ENCODE data around the gene CCDC69. TPM values are rescaled to one million over a fixed set of nuclear protein-coding genes. Genes with fewer than 3 reads are reported as not detected.

The CCDC69 gene
- polyA plus RNA-seq, 2 of the 4 experiments (the other 2 are of a cell fraction) = 2.9 to 3.0 TPM

- TF ChIP-seq HOXB5 (CRISPR knock-in tag; IDR thresholded peaks at IDR 0.05) (no peak), NPAS2 (CRISPR knock-in tag; IDR thresholded peaks at IDR 0.05; ENCODE audit: borderline replicate concordance) (no peak), BCL3 (IDR thresholded peaks at IDR 0.05) (no peak)
These were observed 43.6 kb downstream of the CCDC69 start (continued) for GRCh38 chr5:151180291-151180690.

- POLR2A ChIA-PET = no interaction called here
- Histone ChIP-seq H3K27ac (no peak overlapping the region), H3K4me2 (no peak overlapping the region), H3K4me3 (no peak overlapping the region), H3K4me1 (no peaks in the 10 kb centered on the region), H3K9me3 (no peaks in the 10 kb centered on the region)
- 38% methylated on average over 4 of the region's 4 CpGs for WGBS (ENCODE audit: missing lambda C conversion rate)
- FAIRE-seq (no peak), ATAC-seq (no peak), DNase-seq (ENCODE audit: low read depth in 1 of 2, low spot score in 1 of 2) (no peak)
- CTCF ChIA-PET = interaction anchor here (1.1 kb wide), 2 partner anchors 12 to 15 kb away, joined by 3 to 6 read pairs; no protein-coding TSS in a partner anchor
- no peak for TF ChIP-seq NFE2L2 (conservative IDR thresholded peaks at IDR 0.05; ENCODE audit: low read length)
- no peak for TF ChIP-seq ZFP36 (IDR thresholded peaks at IDR 0.05; ENCODE audit: borderline replicate concordance, partially characterized antibody)
- no peak for TF ChIP-seq CEBPB (IDR thresholded peaks at IDR 0.05)
- TF ChIP-seq HMGXB4 (CRISPR knock-in tag; IDR thresholded peaks at IDR 0.05; ENCODE audit: borderline replicate concordance) = no peak
- TF ChIP-seq CHD4 (IDR thresholded peaks at IDR 0.05; ENCODE audit: borderline replicate concordance) = no peak
- TF ChIP-seq KDM5A (IDR thresholded peaks at IDR 0.05) = no peak
- no peak for TF ChIP-seq RAD21 (conservative IDR thresholded peaks at IDR 0.05 in 1 of 2, IDR thresholded peaks at IDR 0.05 in 1 of 2)
- TF ChIP-seq MAZ (IDR thresholded peaks at IDR 0.05; ENCODE audit: borderline replicate concordance, low read depth, low read length) = no peak
- no peak for TF ChIP-seq BCL3 (IDR thresholded peaks at IDR 0.05)
These were observed 44.4 kb downstream of the CCDC69 start for GRCh38 chr5:151179489-151179840.

GRCh38 chr5:151178777-151179488 is 45.0 kb downstream of the CCDC69 start:
- H3K27ac ChIP-seq = no peak overlapping the region
- no peaks in the 10 kb centered on the region for H3K4me1 ChIP-seq
- ChIA-PET CTCF (interaction anchor here (1.1 to 2.4 kb wide), 3 partner anchors 10 to 14 kb away, joined by 3 to 7 read pairs (median 6); no protein-coding TSS in a partner anchor), POLR2A (no interaction called here)
- ATAC-seq (no peak), FAIRE-seq (no peak), DNase-seq (ENCODE audit: low read depth in 1 of 2, low spot score in 1 of 2) (no peak)
- no peaks in the 10 kb centered on the region for H3K9me3 ChIP-seq
- WGBS (ENCODE audit: missing lambda C conversion rate) = 61% methylated on average over 5 of the region's 5 CpGs
- no peak overlapping the region for H3K4me3 ChIP-seq
- no peak for TF ChIP-seq RFX5 (IDR thresholded peaks at IDR 0.05)
- TF ChIP-seq RCOR1 (IDR thresholded peaks at IDR 0.05; ENCODE audit: low read depth, low read length) = no peak
- no peak for TF ChIP-seq RNF2 (IDR thresholded peaks at IDR 0.05; ENCODE audit: borderline replicate concordance, low read depth)
- TF ChIP-seq HOXA7 (CRISPR knock-in tag; IDR thresholded peaks at IDR 0.05) = no peak
- TF ChIP-seq EP300 (IDR thresholded peaks at IDR 0.05) = no peak
- TF ChIP-seq, protein P1, sequence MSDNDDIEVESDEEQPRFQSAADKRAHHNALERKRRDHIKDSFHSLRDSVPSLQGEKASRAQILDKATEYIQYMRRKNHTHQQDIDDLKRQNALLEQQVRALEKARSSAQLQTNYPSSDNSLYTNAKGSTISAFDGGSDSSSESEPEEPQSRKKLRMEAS (IDR thresholded peaks at IDR 0.05) = no peak
- no peak for TF ChIP-seq JUNB (IDR thresholded peaks at IDR 0.05)
- TF ChIP-seq ZFP36 (IDR thresholded peaks at IDR 0.05; ENCODE audit: borderline replicate concordance, partially characterized antibody) = no peak
- no peak overlapping the region for H3K4me2 ChIP-seq
